ENCODE results near the gene OR10D3. TPM values are rescaled to one million over a fixed set of nuclear protein-coding genes. Genes with fewer than 3 reads are reported as not detected.
"Not testable (repeated sequence)": the region's sequence is repeated elsewhere in the genome, so short reads cannot be mapped to it uniquely, and the experiment has no call there.

Gene OR10D3
- total RNA-seq, 1 experiment from 2014 or later: not detected

- DNase-seq (ENCODE audit: low read depth); in situ Hi-C loops (cut with HindIII; ENCODE audit: low pct_unique_long_range_greater_than_20kb, low sequenced_read_pairs): not testable (repeated sequence)
These were observed 41.7 kb downstream of the OR10D3 start for GRCh38 chr11:124224618-124225423.

GRCh38 chr11:124225471-124225870 is 42.3 kb downstream of the OR10D3 start:
- in situ Hi-C loops (cut with HindIII; ENCODE audit: low pct_unique_long_range_greater_than_20kb, low sequenced_read_pairs): no loop called here
- DNase-seq (ENCODE audit: low read depth): no peak

- no peak for DNase-seq (ENCODE audit: low read depth)
- in situ Hi-C loops (cut with HindIII; ENCODE audit: low pct_unique_long_range_greater_than_20kb, low sequenced_read_pairs): no loop called here
These were observed 50.2 kb downstream of the OR10D3 start for GRCh38 chr11:124233376-124233775.

Other genes with a start within 250 kb of the OR10D3 start
- gene OR4D5, start 243.7 kb upstream of the OR10D3 start, total RNA-seq (2014; rRNA removed; shearing (Covaris generic); ENCODE audit: low replicate concordance): not detected in 2 replicates
- not detected in 2 replicates for gene OR6T1, start 239.5 kb upstream of the OR10D3 start, total RNA-seq (2014; rRNA removed; shearing (Covaris generic); ENCODE audit: low replicate concordance)
- gene OR10S1, start 205.6 kb upstream of the OR10D3 start, total RNA-seq (2014; rRNA removed; shearing (Covaris generic); ENCODE audit: low replicate concordance): not detected in 2 replicates
- gene OR10G6, start 188.2 kb upstream of the OR10D3 start, total RNA-seq (2014; rRNA removed; shearing (Covaris generic); ENCODE audit: low replicate concordance): not detected in 2 replicates
- gene OR10G4, start 170.3 kb upstream of the OR10D3 start, total RNA-seq (2014; rRNA removed; shearing (Covaris generic); ENCODE audit: low replicate concordance): not detected in 2 replicates
- not detected in 2 replicates for gene OR10G9, start 160.3 kb upstream of the OR10D3 start, total RNA-seq (2014; rRNA removed; shearing (Covaris generic); ENCODE audit: low replicate concordance)
- gene OR10G8, start 156.5 kb upstream of the OR10D3 start, total RNA-seq (2014; rRNA removed; shearing (Covaris generic); ENCODE audit: low replicate concordance): not detected in 2 replicates
- not detected in 2 replicates for gene OR10G7, start 142.0 kb upstream of the OR10D3 start, total RNA-seq (2014; rRNA removed; shearing (Covaris generic); ENCODE audit: low replicate concordance)
- 6.9 and 10.6 TPM in 2 replicates for gene VWA5A, start 67.9 kb upstream of the OR10D3 start, total RNA-seq (2014; rRNA removed; shearing (Covaris generic); ENCODE audit: low replicate concordance)
- gene OR8G1, start 57.8 kb downstream of the OR10D3 start, total RNA-seq (2014; rRNA removed; shearing (Covaris generic); ENCODE audit: low replicate concordance): not detected in 2 replicates
- gene OR8G5, start 73.0 kb downstream of the OR10D3 start, total RNA-seq (2014; rRNA removed; shearing (Covaris generic); ENCODE audit: low replicate concordance): not detected in 2 replicates
- not detected in 2 replicates for gene OR8D1, start 130.6 kb downstream of the OR10D3 start, total RNA-seq (2014; rRNA removed; shearing (Covaris generic); ENCODE audit: low replicate concordance)
- gene OR8D2, start 136.9 kb downstream of the OR10D3 start, total RNA-seq (2014; rRNA removed; shearing (Covaris generic); ENCODE audit: low replicate concordance): not detected in 2 replicates
- gene OR8B2, start 201.2 kb downstream of the OR10D3 start, total RNA-seq (2014; rRNA removed; shearing (Covaris generic); ENCODE audit: low replicate concordance): not detected in 2 replicates
- gene OR8B3, start 215.7 kb downstream of the OR10D3 start, total RNA-seq (2014; rRNA removed; shearing (Covaris generic); ENCODE audit: low replicate concordance): not detected in 2 replicates
- not detected in 2 replicates for gene OR8B4, start 241.5 kb downstream of the OR10D3 start, total RNA-seq (2014; rRNA removed; shearing (Covaris generic); ENCODE audit: low replicate concordance)

Measured in Caki2 (cell line).